HG03095 (cell line): Measurements from ENCODE around the gene GNA12.
A peak's percentile ranks its signal among the peaks of the same experiment; 100 is the strongest.

ENCODE experiments used
- ATAC-seq: cut with Tn5 transposase; IDR thresholded peaks from one replicate; pipeline ENCODE4 v1.9.1; 2021; ENCODE audit warnings: moderate library complexity; ENCODE audit not compliant: unreplicated experiment

Gene GNA12

DNA sequence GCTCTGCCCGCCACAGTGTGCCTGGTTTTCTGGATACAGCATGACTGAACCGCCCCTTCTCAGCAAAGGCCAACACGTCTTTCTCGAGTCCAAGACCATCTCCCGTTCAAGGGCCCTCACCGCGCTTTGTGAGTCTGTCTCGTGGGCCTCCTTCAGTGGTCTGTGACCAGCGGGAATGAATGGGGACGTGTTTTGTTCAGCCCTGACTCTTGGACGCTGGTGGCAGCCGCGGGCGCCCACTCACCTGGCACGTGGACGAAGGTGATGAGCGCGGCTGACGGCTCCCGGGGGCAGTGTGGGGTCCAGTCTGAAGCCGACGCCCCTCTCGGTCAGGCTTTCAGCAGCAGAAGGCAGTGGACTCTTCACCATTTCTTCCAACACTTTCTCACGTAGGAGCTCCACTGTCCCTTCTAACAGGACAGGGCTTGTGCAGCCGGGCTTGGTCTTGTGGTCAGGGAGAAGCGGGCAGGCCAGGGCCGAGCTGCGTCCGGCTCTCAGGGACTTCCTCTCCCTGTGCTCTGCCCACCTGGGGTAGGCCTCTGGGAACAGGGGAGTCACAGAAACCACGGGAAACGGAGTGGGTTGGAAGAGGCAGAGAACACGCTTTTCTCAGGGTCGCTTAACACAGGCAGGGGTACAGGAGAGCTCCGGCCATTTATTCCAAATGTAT, 125.7 kb downstream of the GNA12 start:
- no peak for ATAC-seq

DNA sequence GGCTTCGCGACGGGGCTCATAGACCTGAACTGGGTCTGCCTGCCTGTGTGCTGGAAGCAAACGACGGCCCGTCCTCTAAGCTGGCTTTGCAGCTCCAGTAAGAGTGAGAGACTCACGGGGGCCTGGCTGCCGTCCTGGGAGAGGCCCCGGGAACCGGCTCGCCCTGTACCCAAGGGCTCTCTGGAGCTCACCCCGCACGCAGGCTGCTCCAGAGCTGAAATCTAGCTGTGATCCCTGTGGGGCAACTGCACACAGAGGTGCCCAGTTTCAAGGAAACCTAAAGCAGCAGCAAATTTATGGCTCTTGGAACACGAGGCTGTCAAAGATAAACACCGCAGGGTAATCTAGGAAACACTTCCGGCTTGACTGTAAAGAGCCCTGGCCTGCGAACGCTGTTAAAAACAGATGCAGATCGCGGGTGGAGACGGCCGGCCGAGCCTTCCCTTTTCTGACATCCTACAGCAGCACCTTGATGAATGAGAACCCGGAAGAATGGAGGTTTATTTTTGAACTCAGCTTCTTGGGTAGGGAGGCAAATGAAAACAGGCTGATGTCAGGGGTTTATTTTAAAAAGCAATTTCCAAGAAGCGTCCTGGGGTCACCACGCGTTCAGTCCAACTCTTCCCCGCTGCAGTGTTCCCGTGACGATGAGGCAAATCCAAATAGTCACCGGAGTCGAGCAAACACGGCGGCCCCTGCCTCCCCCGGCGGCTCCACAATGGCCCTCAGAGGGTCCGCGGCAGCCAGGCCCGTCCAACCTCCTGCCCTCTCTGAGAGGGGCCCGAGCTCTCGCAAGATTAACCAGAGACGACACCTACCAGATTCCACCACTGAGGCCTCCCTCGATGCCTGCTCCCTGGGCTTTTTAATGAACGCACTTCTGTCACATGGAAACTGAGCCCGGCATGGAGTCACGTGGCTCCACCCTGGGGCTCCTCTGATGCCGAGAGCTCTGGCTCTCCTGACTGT, 126.5 kb downstream of the GNA12 start:
- no peak for ATAC-seq

DNA sequence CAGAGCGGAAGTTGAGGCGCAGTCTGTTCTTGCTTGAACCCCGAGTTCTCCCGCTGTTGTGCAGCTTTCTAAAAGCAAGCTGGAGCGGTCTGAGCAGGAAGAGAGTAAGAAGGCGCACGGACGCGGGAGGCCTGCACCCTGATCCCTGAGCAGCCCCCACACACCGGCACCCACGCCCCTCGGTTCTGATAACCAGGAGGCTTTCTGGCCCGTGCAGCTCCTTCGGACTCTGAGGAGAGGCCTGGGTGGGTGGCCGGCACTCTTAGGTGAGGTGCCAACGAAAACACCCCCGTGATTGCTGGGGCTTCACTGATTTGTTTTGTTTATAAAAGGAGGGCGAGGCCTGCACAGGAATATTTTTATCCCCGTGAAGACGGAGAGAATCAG, 127.2 kb downstream of the GNA12 start:
- ATAC-seq = no peak

DNA sequence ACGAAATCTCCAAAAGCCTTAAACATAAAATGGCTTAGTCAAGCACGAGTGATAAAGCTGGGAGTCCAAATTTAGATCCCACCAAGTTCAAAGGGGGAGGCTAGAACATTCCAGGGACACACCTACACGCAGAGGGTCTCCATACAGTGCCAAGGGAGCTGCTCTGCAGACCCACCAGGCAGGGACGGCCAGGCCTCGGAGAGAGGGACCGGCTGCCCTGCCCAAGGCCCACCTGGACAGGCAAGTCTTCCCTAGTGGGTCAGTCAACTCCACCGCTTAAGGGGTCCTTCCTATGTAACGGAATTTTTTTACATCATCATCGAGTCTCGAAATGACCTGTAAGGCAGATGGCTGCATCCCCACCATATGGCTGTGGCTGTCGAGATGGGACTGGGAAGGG, 127.6 kb downstream of the GNA12 start:
- no peak for ATAC-seq

DNA sequence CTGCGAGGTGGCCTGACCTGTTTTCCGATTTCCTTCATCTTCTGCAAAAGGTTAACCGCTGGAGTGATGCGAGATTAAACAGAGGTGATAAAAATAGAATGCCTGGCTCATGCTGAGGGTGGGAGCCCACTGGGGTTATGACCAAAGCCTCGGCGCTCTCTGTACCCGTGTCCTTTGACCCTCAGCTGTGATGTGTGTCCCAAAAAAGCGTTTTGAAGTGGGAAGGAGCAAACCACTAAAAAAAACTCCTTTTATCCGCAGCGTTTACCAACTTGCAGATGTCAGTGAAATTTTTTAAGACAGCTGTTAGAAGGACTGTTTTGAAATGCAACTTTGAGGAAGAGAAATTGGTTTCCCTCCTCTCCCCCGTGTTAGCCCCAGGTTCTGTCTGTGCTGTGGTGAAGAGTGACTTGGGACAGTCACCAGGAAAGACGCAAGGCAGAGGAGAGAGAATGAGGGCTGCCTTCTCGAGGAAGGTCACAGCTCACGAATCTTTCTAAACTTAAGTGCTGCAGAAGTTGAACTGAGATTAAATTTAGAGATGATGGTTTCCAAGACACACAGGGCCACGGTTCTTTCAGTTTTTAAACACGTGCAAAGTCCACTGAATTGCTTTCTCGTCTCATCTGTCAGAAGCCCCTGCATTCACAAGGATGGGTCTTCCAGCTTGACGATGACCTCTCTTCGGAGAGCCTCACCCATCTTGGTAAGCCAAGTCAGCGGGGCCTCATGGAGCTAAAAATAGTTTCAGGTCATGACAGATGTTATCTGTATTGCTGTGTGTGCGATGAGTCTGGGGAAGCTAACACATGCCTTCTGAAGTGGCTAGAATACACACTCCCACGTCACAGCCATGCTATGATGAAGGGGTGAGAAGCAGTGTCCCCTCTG, 128.5 kb downstream of the GNA12 start:
- ATAC-seq = no peak

DNA sequence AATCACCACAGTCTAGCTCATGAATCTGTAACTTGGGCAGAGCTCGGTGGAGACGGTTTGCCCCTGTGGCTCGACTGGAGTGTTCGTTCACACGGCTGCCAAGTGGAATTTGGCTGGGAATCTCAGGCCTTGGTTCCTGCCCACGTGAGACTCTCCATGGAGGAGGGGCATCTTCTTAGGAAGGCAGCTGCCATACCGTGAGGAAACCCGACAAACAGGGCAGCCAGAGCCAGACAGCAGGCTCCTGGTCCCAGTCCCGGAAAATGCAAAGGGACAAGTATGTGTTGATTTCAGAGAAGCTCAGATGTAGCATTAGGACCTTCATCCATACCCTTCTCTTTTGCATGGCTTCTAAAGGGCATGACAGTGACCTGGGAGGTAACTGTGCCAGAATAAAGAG, 129.5 kb downstream of the GNA12 start:
- no peak for ATAC-seq

DNA sequence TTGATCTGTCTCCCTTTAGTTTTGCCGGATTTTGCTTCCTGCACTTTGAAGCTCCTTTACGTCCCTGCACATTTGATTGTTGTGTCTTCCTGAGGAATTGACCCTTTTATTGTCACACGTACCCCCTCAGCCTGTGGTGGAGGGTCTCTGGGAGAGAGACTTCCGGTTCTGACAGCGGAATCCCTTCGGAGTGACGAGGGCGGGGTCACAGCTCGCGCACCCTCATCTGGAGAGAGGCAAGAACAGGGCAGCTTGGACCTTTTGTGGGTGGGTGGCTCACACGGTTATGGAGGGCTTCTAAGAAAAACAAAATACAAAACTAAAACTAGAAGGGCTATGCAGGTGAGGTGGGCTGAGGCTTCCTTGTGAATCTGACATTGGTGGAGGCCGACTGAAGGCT, 130.1 kb downstream of the GNA12 start:
- no peak for ATAC-seq

DNA sequence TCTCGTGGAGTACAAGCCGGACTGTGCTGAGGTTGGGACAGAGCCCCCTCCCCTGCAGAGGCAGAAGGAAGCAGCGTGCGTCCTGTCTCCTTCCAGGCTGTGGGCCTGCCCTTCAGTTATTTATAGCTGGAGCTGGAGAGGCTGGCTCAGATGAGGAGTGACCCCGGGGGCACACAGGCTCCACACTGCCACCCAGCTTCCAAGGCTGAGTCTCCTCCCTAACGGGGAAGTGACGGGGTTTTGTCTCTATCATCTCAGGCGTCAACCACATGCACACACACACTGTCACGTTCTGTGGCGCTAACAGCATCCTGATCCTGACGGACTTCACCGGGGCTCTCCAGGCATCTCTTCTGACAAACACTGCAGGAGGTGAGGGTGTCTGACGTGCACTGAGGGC, 130.7 kb downstream of the GNA12 start:
- ATAC-seq = no peak

DNA sequence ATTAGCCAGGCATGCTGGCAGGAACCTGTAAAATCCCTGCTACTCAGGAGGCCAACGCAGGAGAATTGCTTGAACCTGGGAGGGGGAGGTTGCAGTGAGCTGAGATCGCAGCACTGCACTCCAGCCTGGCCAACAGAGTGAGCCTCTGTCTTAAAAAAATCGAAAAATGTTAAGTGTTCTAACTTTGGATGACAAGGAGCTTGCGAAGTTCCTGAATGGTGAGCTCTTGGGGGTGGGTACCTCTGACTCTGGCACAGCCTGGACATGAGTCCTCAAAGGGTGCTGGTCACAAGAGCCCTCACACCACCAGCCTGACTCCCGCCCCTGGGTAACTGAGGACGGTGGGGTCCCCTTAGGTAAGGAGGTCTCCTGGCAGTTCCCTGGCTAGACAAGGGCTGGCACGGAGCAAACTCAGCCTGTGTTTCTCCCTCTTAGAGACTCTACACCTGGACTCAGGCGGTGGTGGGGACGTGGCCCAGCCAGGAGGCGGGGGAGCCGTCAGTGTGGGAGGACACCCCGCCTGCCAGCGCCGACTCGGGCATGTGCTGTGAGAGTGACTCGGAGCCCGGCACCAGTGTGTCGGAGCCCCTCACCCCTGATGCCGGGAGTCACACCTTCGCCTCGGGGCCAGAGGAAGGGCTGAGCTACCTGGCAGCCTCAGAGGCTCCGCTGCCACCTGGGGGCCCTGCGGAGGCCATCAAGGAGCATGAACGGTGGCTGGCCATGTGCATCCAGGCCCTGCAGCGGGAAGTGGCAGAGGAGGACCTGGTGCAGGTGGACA, 132.0 kb downstream of the GNA12 start:
- ATAC-seq = no peak

DNA sequence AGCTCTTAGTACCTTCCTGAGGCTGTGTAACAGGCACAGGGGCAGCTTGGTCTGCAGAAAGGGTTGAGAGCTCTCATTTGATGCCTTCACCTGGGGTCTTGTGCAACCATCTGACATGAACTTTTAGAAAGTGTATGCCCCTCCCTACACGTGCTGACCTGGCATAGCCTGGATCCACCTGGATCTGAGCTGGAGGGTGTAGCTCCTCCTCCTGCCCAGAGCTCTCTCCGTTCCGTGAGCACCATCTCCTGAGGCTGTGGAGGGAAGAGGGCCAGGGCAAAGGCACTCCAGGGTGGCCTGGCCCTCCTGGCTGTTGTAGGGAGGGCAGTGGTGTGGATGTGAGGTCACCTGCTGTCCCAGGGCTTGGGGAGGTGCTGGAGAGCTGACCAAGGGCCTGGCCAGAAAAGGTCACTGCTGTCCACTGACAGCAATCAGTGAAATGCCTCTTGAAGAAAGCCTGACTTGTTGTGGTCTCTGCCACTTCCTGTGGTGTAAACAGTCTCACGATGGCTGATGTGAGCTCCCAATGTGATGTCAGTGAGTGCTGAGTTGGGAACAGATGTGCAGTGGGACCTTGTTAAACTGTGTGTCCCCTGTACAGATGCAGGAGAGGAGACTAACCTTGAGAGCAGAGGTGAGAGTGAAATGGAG, 133.1 kb downstream of the GNA12 start:
- peak; percentile 31 for ATAC-seq

DNA sequence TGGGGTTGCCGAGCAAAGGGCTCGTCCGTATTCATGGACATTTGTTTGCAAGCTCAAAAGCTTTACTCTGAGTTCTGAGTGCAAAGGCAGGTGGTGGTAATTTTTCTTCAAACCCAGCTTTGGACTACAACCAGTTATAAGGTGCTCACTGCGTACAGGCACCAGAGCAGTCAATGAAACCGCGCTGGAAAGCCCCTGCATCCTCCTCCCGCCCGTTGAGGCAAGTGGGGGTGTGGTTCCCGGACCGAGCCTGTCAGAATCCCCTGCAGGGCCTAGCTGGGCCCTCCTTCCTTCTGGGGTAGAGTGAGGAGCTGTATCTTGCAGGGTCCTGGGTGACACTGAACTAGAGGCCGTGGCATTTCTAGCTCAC, 133.8 kb downstream of the GNA12 start:
- peak; percentile 51 for ATAC-seq

DNA sequence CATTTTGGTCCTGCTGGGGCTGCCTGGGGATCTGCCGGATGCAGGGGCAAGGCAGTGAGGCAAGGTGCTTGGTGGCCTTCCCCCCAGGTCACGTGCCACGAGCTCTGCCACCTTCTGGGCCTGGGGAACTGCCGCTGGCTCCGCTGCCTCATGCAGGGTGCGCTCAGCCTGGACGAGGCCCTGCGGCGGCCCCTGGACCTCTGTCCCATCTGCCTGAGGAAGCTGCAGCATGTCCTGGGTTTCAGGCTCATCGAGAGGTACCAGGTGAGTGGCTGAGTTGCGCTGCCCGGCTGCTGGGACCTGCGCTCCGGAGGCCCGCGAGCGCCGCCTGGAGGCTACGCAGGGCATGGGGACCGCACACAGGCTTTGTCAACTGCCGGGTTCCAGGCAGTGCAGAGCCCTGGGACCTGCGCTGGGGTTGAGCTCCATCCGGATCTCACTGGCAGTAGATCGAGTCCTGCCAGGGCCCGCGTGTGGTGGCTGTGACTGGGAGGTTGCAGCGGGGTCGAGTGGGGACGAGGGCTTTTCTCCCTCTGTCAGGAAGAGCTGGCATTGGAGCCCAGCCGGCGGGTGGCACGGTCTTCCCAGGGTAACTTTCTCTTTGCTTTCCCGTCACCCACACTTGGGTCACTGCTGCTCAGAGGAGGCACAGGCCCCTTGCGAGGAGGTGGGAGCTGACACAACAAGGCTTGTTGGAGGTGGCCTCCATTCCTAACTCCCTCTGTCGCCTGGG, 134.4 kb downstream of the GNA12 start:
- ATAC-seq = peak; percentile 76

DNA sequence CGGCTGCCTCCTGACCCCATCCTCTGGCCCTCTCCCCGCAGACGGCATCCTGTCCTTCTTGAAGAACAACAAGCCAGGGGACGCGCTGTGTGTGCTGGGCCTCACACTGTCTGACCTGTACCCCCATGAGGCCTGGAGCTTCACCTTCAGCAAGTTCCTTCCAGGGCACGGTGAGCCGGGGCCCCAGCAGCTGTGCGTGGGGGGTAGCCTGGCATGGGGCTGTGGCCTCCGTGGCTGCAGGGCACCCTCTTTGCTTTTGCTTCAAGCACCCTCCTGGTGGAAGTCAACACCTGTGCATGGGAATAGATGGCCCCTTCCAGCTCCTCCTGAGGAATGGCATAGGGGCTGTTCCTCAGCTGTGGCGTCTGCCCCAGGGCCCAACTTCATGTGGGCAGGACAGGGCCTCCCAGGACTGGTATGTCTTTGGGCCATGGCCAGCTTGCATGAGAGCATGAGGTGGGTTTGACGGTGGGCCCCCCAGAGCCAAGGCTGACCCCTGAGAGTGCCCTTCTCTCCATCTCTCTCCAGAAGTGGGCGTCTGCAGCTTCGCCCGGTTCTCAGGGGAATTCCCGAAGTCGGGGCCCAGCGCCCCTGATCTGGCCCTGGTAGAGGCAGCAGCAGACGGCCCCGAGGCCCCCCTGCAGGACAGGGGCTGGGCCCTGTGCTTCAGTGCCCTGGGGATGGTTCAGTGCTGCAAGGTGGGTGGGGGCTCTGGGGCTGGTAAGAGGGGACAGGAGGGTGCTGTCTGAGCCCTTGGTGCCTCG, 135.4 kb downstream of the GNA12 start:
- no peak for ATAC-seq

DNA sequence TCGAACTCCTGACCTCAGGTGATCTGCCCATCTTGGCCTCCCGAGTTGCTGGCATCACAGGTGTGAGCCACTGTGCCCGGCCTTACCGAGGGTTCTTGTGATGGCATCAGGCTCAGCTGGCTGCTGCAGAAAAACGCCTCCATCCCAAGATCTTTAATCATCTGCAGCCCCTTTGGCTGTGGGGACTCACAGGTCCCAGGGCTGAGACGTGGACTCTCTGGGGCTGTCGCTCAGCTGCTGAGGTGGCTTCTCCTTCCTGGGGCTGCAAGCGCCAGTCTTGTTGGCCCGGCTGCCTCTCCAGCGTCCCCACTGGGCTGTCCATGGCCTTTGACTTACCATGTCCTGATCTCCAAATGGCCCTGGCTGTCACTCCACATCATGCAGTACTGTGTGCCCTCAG, 136.1 kb downstream of the GNA12 start:
- ATAC-seq = no peak

DNA sequence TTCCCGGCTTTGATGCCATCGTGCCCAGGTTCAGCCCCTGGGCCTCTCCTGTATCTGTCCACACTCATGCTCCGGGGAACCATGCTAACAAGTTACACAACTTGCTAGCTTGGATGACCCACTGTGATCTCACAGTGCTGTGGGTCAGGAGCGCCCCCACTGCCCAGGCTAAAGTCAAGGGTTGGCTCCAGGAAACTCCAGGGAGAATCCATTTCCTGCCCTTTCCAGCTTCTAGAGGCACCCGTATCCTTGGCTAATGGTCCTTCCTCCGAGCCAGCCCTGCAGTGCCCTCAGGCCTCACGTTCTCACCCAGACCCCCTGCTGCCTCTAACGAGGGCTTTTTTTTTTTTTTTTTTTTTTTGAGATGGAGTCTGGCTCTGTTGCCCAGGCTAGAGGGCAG, 136.6 kb downstream of the GNA12 start:
- ATAC-seq = no peak

DNA sequence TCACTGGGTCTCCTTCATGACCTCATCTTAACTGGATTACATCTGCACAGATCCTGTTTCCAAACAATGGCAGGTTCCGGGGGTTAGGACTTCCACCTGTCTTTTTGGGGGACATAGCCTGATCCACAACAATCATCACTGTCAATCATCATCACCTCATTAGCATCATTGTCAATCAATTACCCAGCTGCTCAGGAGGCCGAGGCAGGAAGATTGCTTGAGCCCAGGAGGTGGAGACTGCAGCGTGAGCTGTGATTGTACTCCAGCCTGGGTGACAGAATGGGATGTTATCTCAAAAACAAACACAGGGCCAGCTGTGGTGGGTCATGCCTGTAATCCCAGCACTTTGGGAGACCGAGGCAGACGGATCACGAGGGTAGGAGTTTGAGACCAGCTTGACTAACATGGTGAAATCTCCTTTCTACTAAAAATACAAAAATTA, 137.4 kb downstream of the GNA12 start:
- ATAC-seq = no peak

DNA sequence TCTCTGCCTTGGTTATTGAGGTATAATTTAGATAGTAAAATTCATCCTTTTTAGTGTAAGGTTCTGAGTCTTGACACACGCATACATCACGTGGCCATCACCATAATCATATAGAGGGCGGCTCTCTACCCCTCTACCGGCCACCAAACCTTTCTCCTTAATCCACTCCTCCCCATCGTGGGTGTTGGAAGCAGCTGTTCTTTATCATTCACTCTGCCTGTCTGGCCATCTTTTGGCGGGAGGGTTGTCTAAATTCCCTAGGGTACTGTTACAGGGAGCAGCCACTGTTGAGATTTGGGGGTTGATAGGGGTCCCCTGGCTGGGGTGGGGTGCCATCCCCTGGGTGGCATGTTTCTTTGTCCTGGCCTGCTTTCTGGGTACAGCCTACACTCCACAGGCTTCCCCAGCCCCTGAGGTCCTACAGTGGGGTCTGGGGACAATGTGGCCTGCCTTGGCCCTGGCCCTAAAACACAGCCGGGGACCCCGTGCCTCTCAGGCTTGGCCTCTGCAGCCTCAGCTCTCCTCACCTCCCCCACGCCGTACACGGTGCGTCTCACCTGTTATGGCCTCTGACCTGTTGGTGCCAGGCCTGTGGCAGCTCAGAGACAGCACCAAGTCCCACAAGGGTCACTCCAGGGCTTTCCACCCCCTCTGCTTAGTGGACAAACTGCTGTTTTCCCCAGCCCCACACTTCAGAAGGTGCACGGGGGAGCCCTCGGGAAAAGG, 138.6 kb downstream of the GNA12 start:
- no peak for ATAC-seq

DNA sequence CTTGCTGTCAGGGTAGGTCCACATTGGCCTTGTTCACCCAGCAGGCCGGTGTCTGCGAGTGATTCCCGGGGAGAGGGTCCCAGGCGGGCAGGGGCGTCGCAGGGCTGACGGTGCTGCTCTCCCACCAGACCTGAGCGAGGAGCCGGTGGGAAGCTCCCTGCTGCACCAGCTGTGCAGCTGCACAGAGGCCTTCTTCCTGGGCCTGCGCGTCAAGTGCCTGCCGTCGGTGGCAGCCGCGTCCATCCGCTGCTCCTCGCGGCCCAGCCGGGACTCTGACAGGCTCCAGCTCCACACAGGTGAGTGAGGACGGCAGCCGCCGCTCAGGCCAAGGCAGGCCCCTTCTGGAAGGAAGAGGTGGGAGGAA, 141.5 kb downstream of the GNA12 start:
- ATAC-seq = no peak
